Endometrium (tissue), 2 donors: ENCODE data around the gene FUZ.

ENCODE experiments used
- FAIRE-seq: peaks from 2 replicates; lab custom pipeline; 2012; peaks lifted over from hg19 to GRCh38; lab: Jason Lieb, UNC
- donor health status: control.
- donor health status: control.

FUZ gene

DNA sequence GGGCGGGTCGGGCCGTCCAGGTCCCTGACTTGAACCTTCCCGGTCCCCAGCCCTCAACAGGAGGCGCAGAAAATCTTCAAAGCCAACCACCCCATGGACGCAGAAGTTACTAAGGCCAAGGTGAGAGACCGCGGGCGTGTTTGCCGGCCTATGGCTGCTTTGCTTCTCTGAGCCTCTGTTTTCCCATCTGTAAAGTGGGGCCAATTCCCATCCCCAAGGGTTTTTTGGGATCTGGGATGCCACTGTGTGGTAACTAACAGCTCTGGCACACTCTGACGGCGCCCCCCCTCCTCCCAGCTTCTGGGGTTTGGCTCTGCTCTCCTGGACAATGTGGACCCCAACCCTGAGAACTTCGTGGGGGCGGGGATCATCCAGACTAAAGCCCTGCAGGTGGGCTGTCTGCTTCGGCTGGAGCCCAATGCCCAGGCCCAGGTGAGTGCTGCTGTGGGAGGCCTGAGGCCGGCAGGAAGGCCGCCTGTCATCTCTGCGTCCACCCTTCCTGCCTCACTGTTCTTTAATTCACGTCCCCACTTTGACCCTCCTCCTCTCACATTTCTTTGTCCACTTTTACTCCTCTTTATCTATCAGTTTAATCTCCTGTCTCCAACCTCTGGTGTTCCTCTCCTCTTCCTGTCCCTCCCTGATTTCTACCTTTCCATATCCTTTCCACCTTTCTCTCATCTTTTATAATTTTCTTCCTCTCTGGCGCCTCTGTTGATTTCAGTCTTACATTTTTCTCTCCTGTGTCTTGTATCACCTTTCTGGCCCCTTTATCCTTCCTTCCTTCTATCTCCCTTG is 7.1 kb downstream of the FUZ start:
- no peak for FAIRE-seq

DNA sequence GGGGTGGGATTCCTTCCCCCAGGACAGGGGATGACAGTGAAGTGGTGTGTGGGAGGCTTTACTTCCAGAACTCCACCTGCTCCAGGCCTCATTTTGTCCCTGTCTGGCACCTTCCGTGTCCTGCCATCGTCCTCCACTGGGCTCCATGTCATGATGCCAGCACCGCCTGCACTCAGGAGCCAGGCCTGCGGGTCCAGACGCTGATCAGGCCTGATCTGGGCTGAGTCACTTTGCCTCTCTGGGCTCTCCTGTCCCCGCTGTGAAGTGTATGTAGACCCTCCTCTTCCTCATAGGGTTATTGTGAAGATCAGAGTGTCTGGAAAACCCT is 9.6 kb downstream of the FUZ start:
- no peak for FAIRE-seq

DNA sequence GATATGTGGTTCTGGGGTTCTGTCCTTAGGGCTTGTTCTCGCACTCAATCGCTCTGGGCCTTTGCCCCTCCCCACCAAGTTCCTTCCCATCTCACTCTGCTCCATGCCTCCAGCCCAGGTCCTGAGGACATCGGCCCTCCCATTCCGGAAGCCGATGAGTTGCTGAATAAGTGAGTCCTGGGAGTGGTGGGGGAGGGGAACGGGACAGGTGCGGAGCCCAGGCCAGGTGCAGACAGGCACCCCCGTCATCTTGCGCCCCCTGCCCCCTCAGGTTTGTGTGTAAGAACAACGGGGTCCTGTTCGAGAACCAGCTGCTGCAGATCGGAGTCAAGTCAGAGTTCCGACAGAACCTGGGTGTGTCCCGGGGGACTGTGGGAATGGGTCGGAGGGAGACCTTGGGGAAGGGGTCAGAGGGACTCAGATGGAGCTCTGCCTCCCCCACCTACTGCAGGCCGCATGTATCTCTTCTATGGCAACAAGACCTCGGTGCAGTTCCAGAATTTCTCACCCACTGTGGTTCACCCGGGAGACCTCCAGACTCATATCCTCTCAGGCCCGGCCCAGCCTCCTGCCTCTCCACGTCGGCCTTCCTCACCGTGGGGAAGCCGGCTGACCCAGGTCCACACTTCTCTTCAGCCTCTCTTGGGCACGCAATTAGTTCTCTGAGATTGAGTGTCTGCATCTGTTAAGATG is 10.1 kb downstream of the FUZ start:
- FAIRE-seq = no peak

DNA sequence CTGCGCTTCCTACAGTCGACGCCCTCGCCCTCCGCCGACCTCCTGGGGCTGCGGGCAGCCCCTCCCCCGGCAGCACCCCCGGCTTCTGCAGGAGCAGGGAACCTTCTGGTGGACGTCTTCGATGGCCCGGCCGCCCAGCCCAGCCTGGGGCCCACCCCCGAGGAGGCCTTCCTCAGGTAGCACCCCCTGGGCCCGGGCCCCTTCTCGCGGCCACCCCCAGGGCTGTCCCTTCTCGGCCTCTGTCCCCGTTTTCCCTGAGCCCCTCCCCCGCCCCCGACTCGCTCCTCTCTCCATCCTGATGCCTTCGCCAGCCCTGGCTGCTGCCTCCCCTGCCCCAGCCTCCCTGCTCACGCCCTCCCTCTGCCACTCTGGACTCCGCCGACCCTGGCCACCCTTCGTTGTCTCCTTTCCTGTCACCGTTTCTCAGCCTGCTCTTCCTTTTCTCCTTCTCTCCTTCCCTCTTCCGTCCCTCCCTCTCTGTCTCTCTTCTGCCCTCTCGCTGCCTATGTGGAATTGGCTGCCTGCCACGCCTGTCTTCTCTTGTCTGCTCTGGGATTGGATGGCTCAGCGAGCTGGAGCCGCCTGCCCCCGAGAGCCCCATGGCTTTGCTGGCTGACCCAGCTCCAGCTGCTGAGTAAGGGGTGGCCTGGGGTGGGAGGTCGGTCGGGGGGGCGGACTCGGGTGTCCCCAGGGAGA is 11.0 kb downstream of the FUZ start:
- no peak for FAIRE-seq

DNA sequence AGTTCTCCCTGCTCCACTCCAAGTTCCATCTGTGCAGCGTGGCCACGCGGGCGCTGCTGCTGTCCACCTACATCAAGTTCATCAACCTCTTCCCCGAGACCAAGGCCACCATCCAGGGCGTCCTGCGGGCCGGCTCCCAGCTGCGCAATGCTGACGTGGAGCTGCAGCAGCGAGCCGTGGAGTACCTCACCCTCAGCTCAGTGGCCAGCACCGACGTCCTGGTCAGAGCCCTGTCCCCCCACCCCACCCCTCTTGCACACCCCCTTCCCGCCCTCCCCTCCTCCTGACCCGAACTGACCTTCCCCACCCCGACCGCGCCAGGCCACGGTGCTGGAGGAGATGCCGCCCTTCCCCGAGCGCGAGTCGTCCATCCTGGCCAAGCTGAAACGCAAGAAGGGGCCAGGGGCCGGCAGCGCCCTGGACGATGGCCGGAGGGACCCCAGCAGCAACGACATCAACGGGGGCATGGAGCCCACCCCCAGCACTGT is 11.6 kb downstream of the FUZ start:
- no peak for FAIRE-seq

DNA sequence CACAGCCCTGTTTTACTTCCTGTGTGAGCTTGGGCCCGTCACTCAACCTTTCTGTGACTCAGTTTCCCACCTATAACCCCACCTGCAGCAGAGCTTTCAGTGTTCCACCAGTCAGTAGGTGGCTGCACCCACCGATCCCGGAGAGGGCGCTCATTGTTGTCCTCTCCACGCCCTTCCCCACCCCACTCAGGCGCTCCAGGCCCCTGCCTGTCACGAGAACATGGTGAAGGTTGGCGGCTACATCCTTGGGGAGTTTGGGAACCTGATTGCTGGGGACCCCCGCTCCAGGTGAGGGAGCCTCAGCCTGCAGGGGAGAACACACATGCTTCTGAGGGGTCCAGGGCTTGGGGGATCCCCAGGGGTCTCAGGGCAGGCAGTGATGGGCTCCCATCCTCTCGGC is 12.3 kb downstream of the FUZ start:
- no peak for FAIRE-seq

DNA sequence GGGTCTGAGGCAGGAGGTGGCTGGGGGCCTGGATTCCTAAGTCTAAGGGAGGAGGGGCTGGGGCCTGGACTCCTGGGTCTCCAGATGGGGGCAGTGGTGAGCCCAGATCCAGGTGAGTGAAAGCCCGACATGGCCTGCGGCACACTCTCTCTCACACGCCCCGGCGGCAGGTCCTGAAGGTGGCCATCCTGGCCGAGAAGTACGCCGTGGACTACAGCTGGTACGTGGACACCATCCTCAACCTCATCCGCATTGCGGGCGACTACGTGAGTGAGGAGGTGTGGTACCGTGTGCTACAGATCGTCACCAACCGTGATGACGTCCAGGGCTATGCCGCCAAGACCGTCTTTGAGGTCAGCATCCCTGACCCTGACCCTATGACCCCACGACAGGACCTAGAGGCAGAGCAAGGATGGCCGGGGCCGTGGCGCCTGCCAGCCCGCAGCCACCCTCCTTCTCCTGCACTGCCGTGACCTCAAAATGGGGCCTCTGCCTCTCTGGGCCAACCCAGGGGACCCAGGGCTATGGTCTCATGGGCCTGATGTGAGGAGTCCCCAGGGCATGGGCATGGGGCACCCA is 13.2 kb downstream of the FUZ start:
- FAIRE-seq = no peak

DNA sequence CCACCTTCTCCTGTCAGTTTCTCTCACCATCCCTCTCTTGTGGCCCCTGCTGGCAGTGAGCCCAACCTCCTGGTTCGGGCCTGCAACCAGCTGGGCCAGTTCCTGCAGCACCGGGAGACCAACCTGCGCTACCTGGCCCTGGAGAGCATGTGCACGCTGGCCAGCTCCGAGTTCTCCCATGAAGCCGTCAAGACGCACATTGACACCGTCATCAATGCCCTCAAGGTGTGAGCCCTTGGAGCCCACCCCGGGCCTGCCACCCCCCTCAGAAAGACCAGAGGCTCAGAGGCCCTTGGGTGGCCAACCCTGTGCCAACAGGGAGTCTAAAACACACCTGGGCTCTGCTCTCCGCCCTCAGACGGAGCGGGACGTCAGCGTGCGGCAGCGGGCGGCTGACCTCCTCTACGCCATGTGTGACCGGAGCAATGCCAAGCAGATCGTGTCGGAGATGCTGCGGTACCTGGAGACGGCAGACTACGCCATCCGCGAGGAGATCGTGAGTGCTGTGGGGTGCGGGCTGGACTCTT is 13.8 kb downstream of the FUZ start:
- no peak for FAIRE-seq

DNA sequence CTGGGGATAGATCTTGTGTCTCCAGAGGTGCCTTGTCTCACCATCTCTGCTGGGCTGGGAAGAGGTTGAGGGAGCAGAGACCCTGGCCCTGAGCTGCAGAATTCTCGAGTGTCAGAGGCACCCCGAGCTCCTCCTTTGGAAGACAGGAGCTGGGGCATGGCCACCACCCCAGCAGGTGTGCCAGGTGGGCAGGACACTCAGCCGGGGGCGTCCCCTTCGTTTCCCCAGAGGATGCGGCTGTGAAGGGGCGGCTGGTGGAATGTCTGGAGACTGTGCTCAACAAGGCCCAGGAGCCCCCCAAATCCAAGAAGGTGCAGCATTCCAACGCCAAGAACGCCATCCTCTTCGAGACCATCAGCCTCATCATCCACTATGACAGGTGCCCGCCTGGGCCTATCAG is 14.5 kb downstream of the FUZ start:
- no peak for FAIRE-seq

DNA sequence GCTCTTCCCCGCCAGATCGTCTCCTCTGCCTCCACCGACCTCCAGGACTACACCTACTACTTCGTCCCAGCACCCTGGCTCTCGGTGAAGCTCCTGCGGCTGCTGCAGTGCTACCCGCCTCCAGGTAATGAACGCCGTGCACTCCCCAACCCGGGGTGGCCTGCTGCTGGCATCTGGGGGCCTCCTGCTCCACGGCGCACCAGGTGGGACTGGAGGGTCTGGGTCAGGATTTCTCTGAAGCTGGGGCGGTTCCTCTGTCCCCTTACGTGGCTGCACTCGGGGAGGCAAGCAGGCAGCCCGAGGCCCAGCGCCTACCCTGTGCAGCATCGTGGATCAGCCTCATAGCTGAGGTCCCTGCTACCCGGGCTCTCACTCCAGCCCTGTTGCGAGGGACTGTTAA is 17.5 kb downstream of the FUZ start:
- no peak for FAIRE-seq

DNA sequence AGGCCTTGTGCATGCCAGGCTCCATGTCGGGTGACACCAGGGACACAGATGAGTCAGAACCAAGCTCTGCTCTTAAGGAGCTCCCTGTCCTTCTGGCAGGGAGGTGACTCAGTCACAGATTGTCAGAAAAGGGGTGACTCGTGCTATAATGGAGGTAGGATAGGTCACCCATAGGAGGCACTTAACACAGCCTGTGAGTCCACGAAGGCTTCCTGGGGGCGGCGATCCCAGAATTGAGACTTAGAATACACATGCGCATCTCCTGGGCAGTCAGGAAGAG is 19.6 kb downstream of the FUZ start:
- FAIRE-seq = no peak

DNA sequence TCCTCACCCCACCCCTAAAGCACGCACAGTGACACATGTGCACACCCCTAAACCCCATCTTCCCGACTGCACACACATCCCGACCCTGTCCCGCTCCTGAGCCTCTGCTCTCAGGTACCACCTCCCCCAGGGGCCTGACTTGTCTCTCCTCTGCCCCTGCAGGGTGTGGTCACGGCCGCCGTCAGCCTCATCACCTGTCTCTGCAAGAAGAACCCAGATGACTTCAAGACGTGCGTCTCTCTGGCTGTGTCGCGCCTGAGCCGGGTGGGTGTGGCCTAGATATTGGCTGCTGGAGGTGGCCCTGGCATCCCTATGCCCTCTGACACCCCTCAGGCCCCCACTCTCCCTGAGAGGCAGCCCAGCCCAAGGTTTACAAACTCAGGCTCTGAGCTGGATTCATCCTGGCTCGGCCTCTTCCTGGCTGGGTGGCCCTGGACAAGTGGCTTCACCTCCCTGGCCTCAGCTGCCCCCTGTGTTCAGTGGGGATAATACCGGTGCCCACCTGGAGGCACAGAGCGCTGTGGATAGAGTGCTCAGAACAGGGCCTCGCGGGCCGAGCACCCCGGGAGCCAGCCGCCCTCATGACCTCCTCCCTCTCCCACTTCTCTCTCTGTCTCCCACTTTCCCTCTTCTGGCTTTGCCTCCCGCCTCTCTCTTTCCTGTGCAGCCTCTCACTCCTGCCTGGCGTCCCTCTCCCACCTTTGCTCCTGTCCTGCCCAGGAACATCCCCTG is 20.1 kb downstream of the FUZ start:
- no peak for FAIRE-seq

DNA sequence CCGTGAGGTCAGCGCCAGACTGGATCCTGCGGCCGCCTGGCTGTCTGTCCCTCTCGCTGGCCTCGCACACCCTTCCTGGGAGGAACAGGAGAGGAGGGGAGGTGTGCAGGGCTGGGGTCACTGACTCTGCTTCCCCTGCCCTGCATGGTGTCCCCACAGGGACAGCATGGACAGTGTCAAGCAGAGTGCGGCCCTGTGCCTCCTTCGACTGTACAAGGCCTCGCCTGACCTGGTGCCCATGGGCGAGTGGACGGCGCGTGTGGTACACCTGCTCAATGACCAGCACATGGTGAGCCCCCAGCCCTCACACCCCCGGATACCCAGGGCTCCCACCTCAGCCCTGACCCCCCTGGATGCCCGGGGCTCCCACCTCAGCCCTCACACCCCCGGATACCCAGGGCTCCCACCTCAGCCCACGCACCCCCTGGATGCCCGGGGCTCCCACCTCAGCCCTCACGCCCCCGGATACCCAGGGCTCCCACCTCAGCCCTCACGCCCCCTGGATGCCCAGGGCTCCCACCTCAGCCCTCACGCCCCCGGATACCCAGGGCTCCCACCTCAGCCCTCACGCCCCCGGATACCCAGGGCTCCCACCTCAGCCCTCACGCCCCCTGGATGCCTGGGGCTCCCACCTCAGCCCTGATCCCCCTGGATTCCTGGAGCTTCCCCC is 21.2 kb downstream of the FUZ start:
- no peak for FAIRE-seq

DNA sequence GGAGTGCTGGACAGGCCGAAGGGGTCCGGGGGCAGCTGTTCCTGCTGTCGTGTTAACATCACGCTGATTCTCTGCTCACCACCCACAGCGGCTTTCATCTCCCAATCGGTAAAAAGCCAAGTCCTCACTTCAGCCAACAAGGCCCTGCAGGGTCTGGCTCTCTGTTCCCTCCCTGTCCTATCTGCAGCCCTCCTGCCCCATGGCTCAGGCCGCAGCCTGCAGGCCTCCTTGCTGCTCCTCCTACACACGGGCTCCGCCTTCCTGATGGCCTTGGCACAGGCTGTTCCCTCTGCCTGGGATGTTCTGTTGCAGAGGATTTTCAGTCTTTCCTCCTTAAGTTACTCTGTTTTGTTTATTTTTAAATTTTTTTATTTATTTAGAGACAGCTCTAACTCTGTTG is 22.2 kb downstream of the FUZ start:
- FAIRE-seq = peak; percentile 79

DNA sequence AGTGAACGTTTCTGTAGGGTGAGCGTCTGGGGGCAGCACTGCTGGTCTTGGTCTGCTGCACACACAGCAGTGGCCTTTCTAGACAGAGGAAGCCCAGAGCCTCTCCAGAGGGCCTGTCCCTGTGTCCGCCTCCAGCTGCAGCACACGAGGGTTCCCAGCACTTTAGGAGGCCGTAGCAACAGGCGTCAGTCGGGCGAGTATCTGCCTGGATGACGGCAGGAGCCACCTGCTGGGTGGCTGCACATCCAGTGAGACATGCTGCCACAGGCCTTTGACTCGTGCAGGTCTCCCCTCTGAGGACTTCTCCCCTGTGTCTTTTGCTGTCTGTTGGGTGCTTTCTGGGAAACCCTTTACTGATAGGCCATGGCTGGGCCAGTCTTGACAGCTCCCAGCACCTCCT is 24.2 kb downstream of the FUZ start:
- no peak for FAIRE-seq

DNA sequence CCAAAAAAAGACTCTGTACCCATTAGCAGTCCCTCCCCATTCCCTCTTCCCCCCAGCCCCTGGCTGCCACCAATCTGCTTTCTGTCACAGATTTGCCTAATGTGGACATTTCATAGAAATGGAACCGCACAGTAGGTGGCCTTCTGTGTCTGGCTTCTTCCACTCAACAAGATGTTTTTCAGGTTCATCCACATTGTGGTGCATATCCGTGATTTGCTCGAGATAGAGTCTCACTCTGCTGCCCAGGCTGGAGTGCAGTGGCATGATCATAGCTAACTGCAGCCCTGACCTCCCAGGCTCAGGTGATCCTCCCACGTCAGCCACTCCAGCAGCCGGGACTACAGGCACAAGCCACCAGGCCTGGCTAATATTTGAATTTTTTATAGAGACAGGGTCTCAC is 25.3 kb downstream of the FUZ start:
- no peak for FAIRE-seq

DNA sequence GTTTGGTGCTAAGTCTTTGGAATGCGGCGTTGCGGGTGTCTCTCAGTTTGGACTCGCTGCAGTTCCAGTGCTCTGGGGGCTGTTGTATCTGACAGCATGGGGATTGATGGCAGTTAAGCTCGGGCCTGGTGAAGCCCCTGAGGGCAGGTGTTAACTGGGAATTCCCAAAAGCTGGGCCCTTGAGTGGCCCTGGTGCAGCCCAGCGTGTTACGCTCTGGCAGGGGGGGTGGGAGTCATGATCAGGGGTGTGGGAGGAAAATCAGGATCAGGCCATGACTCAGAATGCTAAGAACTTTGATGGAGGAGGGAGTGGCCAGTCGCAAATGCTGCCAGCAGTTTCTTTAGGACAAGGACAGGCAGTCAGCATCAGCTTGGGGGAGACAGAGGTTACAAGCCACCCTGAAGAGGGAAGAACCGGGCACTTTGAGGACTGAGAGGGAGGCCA is 26.7 kb downstream of the FUZ start:
- no peak for FAIRE-seq

DNA sequence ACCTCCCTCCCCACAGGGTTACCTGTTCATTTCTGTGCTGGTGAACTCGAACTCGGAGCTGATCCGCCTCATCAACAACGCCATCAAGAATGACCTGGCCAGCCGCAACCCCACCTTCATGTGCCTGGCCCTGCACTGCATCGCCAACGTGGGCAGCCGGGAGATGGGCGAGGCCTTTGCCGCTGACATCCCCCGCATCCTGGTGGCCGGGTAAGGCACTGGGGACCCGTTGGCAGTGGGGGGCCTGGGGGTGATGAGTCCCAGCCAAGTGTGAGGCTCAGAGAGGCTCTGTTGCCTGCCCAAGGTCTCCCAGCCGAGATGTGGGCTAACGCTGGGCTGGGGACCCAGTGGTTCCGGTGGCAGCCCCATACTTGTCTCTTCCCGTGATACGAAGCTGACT is 30.6 kb downstream of the FUZ start:
- no peak for FAIRE-seq

DNA sequence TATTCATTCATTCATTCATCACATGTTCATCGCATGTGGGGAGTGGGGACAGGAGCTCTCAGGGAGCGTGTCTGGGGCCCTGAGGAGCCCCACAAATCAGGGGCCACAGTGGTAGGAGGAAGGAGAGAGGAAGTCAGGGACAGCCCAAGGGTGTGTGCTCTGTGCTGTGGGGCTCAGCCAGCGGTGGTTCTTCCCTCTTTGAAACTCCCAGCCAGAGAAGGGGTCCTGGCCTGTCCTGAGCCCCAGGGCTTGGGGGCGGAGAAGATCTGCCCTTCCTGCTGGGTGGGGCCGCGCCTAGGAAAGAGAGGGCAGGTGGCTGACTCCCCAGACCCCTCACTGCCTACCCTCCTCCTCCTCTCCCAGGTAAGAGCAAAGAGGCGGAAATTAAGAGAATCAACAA is 31.7 kb downstream of the FUZ start:
- no peak for FAIRE-seq

DNA sequence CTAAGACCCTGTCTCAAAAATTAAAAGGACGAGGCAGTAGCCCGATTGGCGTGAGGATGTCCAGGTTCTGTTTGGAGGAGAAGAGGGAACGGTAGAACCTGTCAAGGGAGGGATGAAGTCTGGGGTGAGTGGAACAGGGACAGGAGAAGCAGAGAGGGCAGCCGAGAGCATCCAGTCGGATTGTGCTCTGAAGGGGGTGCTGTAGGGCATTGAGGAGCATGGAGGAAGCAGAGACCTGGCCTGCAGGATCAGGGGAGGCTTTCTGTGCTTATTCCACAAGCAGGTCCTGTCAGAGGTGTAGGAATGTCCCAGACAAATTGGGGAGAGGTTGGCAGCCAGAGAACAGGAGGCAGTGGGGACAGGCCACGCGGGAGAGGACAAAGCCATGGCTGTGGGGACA is 32.2 kb downstream of the FUZ start:
- no peak for FAIRE-seq

DNA sequence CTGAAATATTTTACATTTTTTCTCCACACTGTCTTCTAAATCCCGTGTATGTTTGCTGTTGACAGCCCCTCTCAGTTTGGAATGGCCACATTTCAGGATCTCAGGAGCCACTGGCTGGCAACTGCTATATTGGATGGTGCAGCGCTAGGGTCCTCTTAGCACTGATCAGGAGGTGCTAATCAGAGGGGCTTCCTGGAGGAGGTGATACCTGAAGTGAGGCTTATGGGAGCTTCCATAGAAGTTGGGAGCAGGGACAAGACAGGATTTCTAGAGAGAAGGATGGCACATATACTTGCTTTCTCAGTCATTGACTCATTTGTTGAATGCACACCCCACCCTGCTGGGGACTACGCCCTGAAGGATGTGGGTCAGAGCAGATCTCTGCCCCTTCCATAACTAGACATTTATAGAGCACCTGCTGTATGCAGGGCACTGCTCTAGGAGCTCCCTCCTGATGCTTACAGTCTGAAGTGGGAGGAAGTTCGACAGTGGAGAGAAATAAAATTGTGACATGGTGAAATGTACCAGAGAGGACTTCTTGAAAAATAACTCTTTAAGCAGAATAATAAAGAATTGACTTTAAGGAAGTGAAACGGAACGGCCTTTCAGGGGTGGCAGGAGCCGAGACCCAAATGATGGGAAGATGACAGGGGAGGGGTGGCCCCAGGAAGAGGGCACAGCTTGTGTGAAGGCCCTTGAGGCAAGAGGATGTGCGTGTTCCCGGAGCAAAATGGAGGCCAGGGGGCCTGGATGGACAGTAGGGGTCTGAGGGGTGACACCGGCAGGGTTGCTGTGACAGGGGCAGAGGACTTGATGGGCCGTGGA is 33.1 kb downstream of the FUZ start:
- no peak for FAIRE-seq
